Panc1 (cell line): ENCODE results near the gene GMPPB.

Experiments
- CTCF ChIP-seq: fragments of 450-650 bp; IDR thresholded peaks from 2 replicates; pipeline ENCODE4 v1.5.1; 2017; ENCODE audit warnings: mild to moderate bottlenecking
- POLR2AphosphoS5 ChIP-seq: IDR thresholded peaks from 2 replicates; pipeline ENCODE4 v1.6.1; 2012; ENCODE audit warnings: mild to moderate bottlenecking, low read depth, low read length, moderate library complexity
- REST ChIP-seq, 2 experiments: IDR thresholded peaks; 2 replicates each; pipeline ENCODE4 v1.6.1; 2011 to 2012; ENCODE audit warnings: low read depth in 2 of 2, control low read depth in 1 of 2, low read length in 1 of 2, mild to moderate bottlenecking in 1 of 2, moderate library complexity in 1 of 2; ENCODE audit not compliant: insufficient read depth in 1 of 2
- SIN3A ChIP-seq: IDR thresholded peaks from 2 replicates; pipeline ENCODE4 v1.6.1; 2012; ENCODE audit warnings: low read depth, mild to moderate bottlenecking, low read length, moderate library complexity, borderline replicate concordance; ENCODE audit not compliant: insufficient read depth
- TCF7L2 ChIP-seq: IDR thresholded peaks from 2 replicates; pipeline ENCODE4 v1.6.1; 2011; ENCODE audit warnings: mild to moderate bottlenecking, low read depth, low read length, inconsistent platforms

- TF ChIP-seq REST (IDR thresholded peaks at IDR 0.05; ENCODE audit: insufficient read depth in 1 of 2, low read depth in 2 of 2, low read length in 1 of 2) (no peak), CTCF (peak; percentile 61), SIN3A (no peak), POLR2AphosphoS5 (no peak), TCF7L2 (no peak)
Measured at GRCh38 chr3:49701388-49702077, 22.2 kb downstream of the GMPPB start.
